GM12878 (cell line): ENCODE measurements around the gene C3.

Experiments used
- CTCF ChIP-seq, 3 experiments: IDR thresholded peaks in 2 of 3; conservative IDR thresholded peaks in 1 of 3; 2 replicates each; pipeline ENCODE4 v1.5.1; 2011; ENCODE audit warnings: low read depth in 3 of 3, low read length in 3 of 3, mild to moderate bottlenecking in 3 of 3, control low read depth in 2 of 3, moderate library complexity in 2 of 3, inconsistent platforms in 1 of 3, mixed read lengths in 1 of 3; ENCODE audit not compliant: control insufficient read depth in 2 of 3, insufficient read depth in 1 of 3; ENCODE audit errors: extremely low read depth in 1 of 3
- RCOR1 ChIP-seq: conservative IDR thresholded peaks from 2 replicates; pipeline ENCODE4 v1.6.1; 2012; ENCODE audit warnings: low read depth, low read length, improper control_type of control experiment
- RFX5 ChIP-seq: IDR thresholded peaks from 2 replicates; pipeline ENCODE4 v1.6.1; 2011; ENCODE audit warnings: low read depth, low read length, improper control_type of control experiment
- SMC3 ChIP-seq: IDR thresholded peaks from 2 replicates; pipeline ENCODE4 v1.6.1; 2011; ENCODE audit warnings: low read length, improper control_type of control experiment, borderline replicate concordance
- SPI1 ChIP-seq: IDR thresholded peaks from 2 replicates; pipeline ENCODE4 v1.6.1; 2011; ENCODE audit warnings: low read depth, mild to moderate bottlenecking, low read length, moderate library complexity, borderline replicate concordance; ENCODE audit not compliant: insufficient read depth

GRCh38 chr19:6683971-6684370, 36.5 kb downstream of the C3 start:
- TF ChIP-seq SPI1 (no peak), SMC3 (no peak), CTCF (IDR thresholded peaks at IDR 0.05 in 2 of 3, conservative IDR thresholded peaks at IDR 0.05 in 1 of 3; ENCODE audit: control insufficient read depth in 2 of 3, extremely low read depth in 1 of 3, insufficient read depth in 1 of 3, low read depth in 3 of 3, low read length in 3 of 3) (no peak), RCOR1 (no peak), RFX5 (no peak)
